GM19467 (cell line): Measurements from ENCODE around the gene CDH5.

ENCODE experiments used
- ATAC-seq: cut with Tn5 transposase; IDR thresholded peaks from one replicate; pipeline ENCODE4 v1.9.1; 2021; ENCODE audit warnings: mild to moderate bottlenecking, moderate library complexity; ENCODE audit not compliant: unreplicated experiment

Gene CDH5

DNA sequence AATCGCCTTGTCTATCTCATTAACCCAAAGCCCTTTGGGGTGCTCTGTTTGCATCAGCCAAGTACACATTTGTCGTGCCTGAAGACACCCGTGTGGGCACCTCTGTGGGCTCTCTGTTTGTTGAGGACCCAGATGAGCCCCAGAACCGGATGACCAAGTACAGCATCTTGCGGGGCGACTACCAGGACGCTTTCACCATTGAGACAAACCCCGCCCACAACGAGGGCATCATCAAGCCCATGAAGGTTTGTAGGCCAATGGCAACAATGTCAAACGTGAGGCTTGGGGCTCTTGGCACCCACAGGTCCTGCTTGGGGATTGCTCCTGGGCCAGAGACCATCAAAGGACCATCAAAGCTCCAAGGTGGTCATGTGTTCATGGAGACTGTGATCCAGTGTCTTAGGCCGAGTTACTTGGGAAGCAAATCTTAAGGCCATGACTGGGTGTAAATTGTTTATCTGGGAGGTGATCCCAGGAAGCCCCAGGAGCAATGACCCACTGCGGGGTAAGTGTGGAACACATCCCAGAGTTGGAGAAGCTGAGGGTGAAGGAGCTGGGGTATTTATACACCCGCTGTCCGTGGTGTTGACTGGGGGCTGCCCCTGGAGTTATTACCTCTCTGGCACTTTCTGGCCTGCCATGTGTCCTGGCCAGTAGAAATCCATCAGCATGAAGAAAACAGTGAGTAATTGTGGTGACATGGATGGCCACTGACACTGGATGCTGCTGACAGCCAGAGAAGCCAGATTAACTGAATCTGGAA lies 24.0 kb downstream of the CDH5 start:
- ATAC-seq: no peak

DNA sequence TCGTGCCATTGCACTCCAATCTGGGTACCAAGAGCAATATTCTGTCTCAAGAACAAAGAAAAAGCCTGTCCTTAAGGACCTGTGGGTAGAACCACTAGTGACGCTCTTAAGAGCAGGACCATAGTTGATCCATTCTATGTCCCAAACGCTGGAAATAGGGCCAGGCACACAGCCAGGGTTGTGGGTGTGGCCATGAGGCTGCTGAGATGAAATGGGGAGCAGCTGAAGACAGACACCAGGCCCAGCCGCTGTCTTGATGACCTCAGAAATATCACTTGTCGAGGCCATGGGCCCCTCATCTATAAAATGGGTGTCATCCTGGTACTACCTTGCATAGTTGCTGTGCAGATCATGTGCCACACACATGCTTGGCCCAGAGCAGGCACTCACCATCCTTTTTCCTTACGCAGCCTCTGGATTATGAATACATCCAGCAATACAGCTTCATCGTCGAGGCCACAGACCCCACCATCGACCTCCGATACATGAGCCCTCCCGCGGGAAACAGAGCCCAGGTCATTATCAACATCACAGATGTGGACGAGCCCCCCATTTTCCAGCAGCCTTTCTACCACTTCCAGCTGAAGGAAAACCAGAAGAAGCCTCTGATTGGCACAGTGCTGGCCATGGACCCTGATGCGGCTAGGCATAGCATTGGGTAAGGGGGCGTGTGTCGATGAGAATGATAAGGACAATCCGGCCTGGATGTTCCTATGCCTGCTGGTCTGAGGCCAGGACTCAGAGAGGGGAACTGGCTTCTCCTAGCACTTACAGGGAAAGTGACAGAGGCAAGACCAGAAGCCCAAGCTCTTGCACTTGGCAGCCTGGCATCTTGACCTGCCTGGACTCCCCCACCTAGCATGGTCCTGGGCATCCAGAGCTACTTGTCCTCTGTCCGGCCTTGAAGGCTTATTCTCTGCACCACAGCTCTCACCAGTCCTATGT lies 25.5 kb downstream of the CDH5 start:
- no peak for ATAC-seq

DNA sequence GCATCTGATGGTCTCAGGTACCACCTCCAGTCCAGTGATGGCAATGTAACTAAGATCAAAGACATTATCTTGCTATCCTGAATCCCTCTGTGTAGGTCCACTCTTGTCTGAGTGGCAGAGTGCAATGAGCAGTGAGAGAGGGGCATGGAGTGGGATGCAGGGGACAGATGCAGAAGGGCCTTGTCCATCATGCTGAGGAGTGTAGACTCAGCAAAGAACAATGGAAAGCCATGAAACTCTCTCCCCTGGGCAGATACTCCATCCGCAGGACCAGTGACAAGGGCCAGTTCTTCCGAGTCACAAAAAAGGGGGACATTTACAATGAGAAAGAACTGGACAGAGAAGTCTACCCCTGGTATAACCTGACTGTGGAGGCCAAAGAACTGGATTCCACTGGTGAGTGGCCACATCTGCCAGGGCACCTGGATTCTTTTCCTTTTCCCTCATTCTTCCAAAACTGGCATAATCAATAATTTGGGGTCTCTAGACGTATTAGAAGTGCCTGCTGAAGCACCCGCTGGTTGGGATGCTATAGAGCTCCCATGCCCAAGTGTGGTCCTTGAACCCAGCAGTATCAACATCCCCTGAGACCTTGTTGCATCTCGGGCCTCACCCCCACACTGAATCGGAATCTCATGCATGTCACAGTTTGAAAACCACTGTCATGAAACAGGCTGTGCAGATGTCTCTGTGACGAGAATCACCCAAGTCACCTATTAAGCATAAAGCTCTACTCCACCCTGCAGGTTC lies 29.5 kb downstream of the CDH5 start:
- ATAC-seq: no peak

DNA sequence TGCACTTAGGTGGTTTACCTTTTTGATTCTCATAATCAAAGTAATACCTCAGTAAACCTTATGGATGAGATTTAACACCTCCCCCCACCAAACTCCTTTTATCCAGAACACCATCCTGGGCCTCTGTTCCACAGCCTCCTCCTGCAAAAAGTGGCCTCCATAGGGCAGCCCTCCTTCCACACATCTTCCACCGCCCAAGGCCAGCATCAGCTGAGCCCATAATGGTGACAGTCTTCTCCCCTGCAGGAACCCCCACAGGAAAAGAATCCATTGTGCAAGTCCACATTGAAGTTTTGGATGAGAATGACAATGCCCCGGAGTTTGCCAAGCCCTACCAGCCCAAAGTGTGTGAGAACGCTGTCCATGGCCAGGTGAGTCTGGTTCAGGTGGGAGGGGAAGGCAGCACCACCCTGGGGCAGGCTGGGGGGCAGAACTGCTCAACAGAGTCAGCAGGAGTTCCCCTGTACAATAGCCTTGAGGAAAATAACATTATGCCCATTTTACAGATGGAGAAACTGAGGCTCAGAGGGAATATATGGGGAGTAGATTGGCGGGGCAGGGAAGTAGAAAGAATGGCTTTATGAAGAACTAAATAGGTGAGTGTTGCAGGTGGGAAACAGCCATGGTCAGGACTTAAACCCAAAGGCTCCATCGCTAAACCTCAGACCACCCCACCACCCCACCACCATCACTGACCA lies 31.4 kb downstream of the CDH5 start:
- ATAC-seq: no peak

DNA sequence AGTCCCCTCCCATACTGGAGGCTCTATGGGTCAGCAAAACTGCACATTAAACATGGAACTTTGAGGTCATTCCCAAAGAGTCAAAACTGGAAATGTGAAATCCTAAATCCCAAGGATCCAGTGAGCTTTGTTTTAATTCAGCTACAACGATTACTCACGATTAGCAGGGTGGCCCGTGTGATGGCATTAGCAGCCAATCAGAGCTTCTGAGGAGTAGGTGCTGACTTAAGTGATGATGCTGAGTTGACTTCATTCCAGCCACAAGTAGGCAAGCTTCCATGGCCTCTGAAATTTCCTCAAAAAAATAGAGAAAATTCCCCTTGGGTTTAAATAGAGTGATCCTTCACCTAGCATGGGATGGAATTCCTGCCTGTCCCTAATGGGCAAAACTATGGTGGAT lies 32.5 kb downstream of the CDH5 start:
- no peak for ATAC-seq

DNA sequence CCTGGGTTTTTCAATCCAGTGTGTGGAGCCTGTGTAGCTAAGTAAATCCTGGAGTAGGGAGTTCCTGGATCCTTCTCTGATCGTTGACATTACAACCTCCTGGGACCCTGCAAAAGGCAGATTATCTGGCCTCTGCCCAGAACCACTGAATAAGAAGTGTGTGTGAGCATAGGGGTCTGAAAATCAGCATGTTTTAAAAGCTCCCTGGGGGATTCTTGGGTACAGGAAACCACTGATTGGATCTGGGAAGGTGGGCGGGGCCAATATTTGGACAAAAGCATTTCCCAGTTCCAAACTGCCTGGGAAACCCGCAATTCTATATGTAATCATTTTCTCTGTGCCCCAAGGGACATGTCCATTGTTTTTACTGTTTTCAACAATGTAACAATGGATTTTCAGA lies 33.4 kb downstream of the CDH5 start:
- no peak for ATAC-seq

DNA sequence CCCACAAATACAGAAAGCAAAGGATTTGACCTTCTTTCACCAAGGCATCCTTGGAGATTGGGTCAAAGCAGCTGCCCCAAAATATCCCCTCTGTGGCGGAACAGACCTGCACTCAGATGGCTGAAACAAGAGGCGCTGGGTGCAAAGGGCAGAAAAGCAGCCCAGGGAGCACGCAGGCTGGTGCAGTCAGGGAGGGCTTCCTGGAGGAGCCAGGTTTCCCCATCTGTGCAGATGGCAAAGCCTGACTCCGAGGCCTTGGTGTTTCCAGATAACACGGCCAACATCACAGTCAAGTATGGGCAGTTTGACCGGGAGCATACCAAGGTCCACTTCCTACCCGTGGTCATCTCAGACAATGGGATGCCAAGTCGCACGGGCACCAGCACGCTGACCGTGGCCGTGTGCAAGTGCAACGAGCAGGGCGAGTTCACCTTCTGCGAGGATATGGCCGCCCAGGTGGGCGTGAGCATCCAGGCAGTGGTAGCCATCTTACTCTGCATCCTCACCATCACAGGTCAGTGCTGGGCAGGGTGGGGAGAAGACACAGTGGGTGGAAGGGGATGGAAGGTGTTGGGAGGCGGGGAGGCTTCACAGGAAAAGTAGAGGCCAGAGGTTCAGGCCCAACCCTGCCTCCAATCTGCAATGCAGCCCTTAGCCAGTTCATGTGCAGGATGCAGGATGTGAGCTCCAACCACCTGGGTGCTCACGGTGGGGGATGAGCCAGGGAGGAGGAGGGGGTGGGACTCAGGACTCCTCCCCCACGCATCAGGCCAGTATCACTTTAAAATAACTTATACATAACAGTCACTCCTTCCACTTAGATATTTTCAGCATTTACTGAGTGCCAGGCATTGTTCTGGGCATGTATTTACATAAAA lies 34.3 kb downstream of the CDH5 start:
- no peak for ATAC-seq

DNA sequence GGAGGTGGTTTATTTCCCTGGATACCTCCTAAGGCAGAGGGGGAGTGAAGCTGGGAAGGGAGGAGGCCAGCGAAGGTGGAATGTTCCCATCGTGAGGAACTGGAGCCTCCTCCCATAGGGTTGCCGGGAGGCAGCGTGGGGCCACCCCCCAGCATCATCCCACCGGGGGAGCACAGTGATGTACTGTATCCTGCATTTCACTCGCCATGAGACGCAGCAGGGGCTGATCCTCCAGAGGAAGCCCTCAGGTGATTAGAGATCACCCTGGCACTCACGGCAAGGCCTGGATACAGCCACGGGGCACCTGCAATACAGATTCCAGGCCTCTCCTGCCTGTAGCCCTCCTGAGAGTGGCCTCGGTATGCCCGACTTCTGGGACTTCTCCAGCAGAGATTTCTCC lies 35.1 kb downstream of the CDH5 start:
- ATAC-seq: no peak

DNA sequence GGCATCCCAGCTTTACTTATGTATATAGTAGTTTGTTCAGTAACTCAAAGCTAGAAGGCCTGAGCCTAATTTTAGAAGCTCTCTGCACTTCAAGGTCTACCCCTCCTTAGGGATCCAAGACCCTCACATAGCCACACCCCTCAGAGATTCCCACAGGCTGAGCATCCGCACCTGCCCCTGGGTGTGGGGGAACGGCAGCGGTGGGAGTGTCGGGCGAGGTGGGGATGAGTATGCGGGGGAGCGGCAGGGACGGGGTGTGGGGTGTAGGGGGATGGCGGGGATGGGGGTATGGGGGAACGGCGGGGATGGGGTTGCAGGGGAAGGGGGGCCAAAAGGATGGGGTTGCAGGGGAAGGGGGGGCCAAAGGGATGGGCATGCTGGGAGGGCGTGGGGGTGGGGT lies 35.7 kb downstream of the CDH5 start:
- no peak for ATAC-seq

DNA sequence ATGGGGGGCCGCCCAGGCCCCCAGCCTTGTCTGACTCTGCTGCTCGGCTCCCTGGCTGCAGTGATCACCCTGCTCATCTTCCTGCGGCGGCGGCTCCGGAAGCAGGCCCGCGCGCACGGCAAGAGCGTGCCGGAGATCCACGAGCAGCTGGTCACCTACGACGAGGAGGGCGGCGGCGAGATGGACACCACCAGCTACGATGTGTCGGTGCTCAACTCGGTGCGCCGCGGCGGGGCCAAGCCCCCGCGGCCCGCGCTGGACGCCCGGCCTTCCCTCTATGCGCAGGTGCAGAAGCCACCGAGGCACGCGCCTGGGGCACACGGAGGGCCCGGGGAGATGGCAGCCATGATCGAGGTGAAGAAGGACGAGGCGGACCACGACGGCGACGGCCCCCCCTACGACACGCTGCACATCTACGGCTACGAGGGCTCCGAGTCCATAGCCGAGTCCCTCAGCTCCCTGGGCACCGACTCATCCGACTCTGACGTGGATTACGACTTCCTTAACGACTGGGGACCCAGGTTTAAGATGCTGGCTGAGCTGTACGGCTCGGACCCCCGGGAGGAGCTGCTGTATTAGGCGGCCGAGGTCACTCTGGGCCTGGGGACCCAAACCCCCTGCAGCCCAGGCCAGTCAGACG lies 36.2 kb downstream of the CDH5 start:
- no peak for ATAC-seq

DNA sequence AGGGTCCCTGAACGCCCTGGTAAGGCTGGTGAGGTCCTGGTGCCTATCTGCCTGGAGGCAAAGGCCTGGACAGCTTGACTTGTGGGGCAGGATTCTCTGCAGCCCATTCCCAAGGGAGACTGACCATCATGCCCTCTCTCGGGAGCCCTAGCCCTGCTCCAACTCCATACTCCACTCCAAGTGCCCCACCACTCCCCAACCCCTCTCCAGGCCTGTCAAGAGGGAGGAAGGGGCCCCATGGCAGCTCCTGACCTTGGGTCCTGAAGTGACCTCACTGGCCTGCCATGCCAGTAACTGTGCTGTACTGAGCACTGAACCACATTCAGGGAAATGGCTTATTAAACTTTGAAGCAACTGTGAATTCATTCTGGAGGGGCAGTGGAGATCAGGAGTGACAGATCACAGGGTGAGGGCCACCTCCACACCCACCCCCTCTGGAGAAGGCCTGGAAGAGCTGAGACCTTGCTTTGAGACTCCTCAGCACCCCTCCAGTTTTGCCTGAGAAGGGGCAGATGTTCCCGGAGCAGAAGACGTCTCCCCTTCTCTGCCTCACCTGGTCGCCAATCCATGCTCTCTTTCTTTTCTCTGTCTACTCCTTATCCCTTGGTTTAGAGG lies 37.1 kb downstream of the CDH5 start:
- ATAC-seq: no peak

DNA sequence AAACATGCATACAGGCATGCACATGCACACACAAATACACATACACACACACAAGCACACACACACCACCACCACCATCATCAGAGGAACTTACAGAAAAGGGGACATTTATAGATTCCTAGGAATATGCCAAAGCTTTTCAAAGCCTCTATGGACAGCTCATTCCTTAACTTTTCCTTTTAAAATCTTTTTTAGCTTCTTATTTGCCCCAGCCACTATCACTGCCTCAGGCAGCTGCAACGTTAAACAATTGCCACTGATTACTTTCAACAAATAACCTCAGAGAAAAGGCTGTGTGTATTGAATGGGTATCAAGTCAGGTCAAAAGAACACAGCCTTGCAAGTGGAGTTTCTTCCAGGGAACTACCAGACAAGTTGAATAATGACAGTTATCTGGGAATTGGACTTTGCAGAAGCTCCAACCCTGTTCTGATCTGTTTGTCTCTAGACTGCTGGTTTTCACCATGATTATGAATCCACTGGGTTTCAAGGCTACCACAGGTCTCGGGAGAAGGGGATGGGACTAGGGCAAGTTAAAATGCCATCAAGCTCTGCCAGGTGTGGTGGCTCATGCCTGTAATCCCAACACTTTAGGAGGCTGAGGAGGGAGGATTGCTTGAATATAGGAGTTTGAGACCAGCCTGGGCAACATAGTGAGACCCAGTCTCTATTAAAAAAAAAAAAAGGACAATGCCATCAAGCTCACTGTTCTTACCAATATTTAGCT lies 38.7 kb downstream of the CDH5 start:
- no peak for ATAC-seq

DNA sequence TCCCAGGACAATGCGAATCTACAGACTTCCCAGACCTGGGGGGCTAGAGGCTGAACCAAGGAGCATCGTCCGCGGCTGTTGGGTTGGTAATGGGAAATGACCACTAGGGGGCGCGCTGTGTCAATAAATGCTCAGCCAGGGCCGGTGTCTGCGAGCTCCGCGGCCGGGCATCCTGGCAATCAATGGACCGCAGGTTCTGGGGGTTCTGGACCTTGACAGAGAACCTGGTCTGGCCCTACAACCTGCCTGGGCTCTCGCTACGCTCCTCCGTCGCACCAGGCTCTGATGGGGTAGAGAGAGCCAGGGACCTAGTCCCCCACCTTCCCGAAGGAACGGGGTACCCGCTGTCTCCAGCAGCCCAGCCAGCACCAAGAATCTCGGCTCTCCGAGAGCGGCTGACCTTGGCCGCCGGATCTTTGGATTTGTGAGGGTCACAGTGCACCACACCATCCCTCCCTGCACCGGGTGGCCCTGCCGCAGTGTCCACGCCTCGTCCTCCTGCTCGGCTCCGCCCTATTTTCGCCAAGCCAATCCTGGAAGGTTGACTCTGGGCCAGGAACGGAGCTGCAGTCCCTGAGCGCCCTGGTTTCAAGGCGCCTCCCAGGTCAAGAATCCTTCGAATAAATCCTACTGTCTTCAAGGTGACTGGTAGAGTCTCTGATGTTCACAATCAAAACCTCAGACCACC lies 40.2 kb downstream of the CDH5 start:
- peak; percentile 53 for ATAC-seq

DNA sequence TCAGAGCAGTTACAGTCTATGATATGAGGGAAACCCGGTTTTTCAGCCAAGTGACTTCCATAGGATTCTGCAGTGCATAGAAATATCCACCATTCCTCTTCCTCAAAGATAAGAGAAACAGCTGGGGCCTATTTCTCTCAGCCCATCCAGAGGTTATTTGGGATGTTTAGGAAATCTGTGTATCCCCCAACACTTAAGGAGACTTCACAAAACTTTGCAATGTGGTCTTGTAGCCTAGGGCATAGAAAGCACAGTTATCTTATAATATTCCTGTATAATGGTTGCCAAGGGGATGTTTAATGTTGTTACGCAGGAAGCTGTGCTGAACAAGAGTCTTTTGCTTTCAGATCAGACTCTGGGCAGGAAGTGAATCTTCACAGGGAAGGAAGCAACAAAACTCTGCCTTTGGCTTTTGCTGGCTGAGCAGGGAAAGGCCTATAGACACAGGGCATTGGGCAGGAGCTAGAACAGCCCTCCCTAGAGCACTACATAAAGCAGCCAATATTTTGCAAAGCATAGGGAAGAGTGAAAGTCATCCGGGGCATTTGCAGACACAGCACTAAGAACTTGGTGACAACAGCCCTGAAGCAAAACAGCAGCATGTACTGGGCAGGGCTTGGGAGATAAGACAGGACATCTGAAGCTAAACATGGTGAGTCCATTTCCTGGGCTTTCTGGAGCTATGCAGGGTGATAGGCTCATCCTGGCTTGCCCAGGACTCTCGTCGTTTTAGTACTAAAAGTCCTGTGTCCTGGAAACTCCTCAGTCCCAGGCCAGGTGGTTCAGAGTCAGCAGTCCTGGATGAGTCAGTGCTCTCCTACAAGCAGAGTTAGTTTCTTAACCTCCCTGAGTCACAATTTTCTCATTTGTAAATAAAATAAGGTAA lies 41.9 kb downstream of the CDH5 start:
- no peak for ATAC-seq

DNA sequence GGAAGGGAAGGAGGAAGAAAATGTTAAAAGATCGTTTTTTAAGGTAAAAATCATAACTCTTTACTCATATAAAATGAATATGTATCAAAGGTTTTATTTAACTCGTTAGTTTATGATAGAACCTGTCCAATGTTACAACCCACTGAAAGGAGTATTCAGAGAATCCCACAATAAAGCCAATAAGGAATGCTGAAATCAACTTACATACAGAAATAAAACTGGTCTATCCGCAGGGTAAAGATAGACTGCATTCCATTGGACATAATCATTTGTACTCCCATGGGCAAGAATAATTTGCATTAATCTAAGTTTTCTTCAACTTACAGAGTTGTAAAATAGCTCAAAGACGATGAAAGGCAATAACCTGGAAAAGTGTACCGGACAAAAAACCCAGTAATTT lies 42.7 kb downstream of the CDH5 start:
- no peak for ATAC-seq

DNA sequence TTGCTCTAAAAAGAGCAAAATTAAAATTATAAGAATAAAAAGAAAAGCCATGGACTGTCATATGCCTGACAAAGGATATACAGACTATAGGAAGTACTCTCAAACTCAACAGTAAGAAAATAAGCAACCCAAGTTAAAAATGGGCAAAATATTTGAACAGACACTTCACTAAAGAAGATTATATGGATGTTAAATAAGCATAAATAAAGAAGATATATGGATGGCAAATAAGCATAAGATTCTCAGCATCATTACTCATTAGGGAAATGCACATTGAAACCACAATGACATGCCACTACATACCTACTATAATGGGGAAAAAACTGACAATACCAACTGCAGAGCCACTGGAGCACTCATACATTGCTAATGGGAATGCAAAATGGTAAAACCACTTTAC lies 45.7 kb downstream of the CDH5 start:
- no peak for ATAC-seq

DNA sequence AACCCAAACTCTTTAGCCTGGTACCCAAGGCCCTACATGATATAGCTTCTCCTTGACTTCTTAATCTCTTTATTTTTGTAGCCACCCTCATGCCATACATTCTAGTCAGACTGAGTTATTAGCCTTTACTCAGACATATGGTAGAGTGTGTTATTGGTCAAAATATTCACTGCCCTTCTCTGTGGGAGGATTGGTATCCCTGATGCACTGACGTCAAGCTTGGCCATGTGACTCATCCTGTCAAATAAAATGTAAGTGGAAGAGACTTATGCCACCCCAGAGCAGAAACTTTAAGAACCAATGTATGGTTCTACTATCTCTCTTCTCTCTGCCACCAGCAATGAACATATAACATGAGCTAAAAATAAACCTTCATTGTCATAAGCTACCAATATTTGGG lies 48.4 kb downstream of the CDH5 start:
- no peak for ATAC-seq
